ENCODE measurements around the gene PEX16.

GRCh38 chr11:45870706-45871105 is 47.0 kb downstream of the PEX16 start:
- TF ChIP-seq CTCF (IDR thresholded peaks at IDR 0.05) = no peak
- TF ChIP-seq POLR2A (IDR thresholded peaks at IDR 0.05) = no peak
- TF ChIP-seq EP300 (IDR thresholded peaks at IDR 0.05) = no peak
